PC-3 (cell line): ENCODE results near the gene TUBGCP6. TPM values are rescaled to one million over a fixed set of nuclear protein-coding genes. Genes with fewer than 3 reads are reported as not detected.

ENCODE experiments used
- ATAC-seq: fragments of 200-7000 bp; cut with Tn5 transposase; 2 replicates; pipeline ENCODE4 v1.9.1; 2020; ENCODE audit warnings: mild to moderate bottlenecking, moderate library complexity
- BruUV-seq: library from RNA; stranded (reverse); fragments of 400-500 nt; replicated peaks from 2 replicates; lab custom pipeline; 2021; lab: Mats Ljungman, UMichigan
- CTCF ChIA-PET: fragments of 300-600 bp; sonication (Branson Sonifier 250); formaldehyde crosslinking; loops from one replicate; lab custom pipeline; 2022; ENCODE audit warnings: antibody characterized with exemption; lab: Charles Lee
- POLR2A ChIA-PET: fragments of 300-600 bp; sonication (Branson Sonifier 250); formaldehyde crosslinking; loops from one replicate; lab custom pipeline; 2022; ENCODE audit warnings: antibody characterized with exemption; ENCODE audit not compliant: unreplicated experiment; lab: Charles Lee
- DNase-seq: peaks from one replicate; pipeline ENCODE4 v3.0.0-alpha.2; 2015
- H2AFZ ChIP-seq: fragments of 300-600 bp; sonication (generic); 2 replicates; pipeline ENCODE4 v1.6.0; 2016; ENCODE audit warnings: antibody characterized with exemption, low read length
- H3F3A ChIP-seq: fragments of 300-600 bp; sonication (generic); one replicate; pipeline ENCODE4 v1.6.0; 2017; ENCODE audit warnings: antibody characterized with exemption, low read length, control low read depth, mild to moderate bottlenecking; ENCODE audit not compliant: unreplicated experiment
- H3K27ac ChIP-seq: fragments of 300-600 bp; sonication (generic); 2 replicates; pipeline ENCODE4 v1.5.1; 2016; ENCODE audit warnings: mild to moderate bottlenecking, low read length
- H3K27me3 ChIP-seq: fragments of 300-600 bp; sonication (generic); 2 replicates; pipeline ENCODE4 v1.6.1; 2016; ENCODE audit warnings: low read length, mixed read lengths
- H3K36me3 ChIP-seq: fragments of 300-600 bp; sonication (generic); 2 replicates; pipeline ENCODE4 v1.6.1; 2016; ENCODE audit warnings: low read depth, mixed run types, low read length, mixed read lengths
- H3K4me1 ChIP-seq: fragments of 300-600 bp; sonication (generic); 2 replicates; pipeline ENCODE4 v1.5.1; 2016; ENCODE audit warnings: low read length; ENCODE audit not compliant: insufficient read depth
- H3K4me2 ChIP-seq: fragments of 300-600 bp; sonication (generic); 2 replicates; pipeline ENCODE4 v1.6.0; 2016; ENCODE audit warnings: low read length
- H3K4me3 ChIP-seq: fragments of 300-600 bp; sonication (generic); 2 replicates; pipeline ENCODE4 v1.5.1; 2016; ENCODE audit warnings: mild to moderate bottlenecking, low read length, mixed read lengths
- H3K79me2 ChIP-seq: fragments of 300-600 bp; sonication (generic); 2 replicates; pipeline ENCODE4 v1.6.1; 2017; ENCODE audit warnings: low read length, mixed read lengths
- H3K9ac ChIP-seq: fragments of 300-600 bp; sonication (generic); 2 replicates; pipeline ENCODE4 v1.6.0; 2016; ENCODE audit warnings: mild to moderate bottlenecking, low read length
- H3K9me2 ChIP-seq: fragments of 300-600 bp; sonication (generic); replicated peaks from 2 replicates; pipeline ENCODE4 v1.6.1; 2016; ENCODE audit warnings: mixed run types, low read length, mixed read lengths
- H3K9me3 ChIP-seq: fragments of 300-600 bp; sonication (generic); 2 replicates; pipeline ENCODE4 v1.6.1; 2016; ENCODE audit warnings: low read length, mixed read lengths
- H4K20me1 ChIP-seq: fragments of 300-600 bp; sonication (generic); 2 replicates; pipeline ENCODE4 v1.6.1; 2016; ENCODE audit warnings: low read length, mixed read lengths
- CTCF ChIP-seq: fragments of 300-600 bp; sonication (generic); conservative IDR thresholded peaks from 2 replicates; pipeline ENCODE4 v1.5.1; 2017; ENCODE audit warnings: antibody characterized with exemption, low read depth, mild to moderate bottlenecking, low read length
- EZH2 ChIP-seq: fragments of 300-600 bp; sonication (generic); IDR thresholded peaks from one replicate; pipeline ENCODE4 v1.6.1; 2017; ENCODE audit warnings: antibody characterized with exemption, mild to moderate bottlenecking, low read length; ENCODE audit not compliant: unreplicated experiment
- EZH2phosphoT487 ChIP-seq: fragments of 300-600 bp; sonication (generic); IDR thresholded peaks from 2 replicates; pipeline ENCODE4 v1.6.1; 2018; ENCODE audit warnings: mild to moderate bottlenecking, antibody characterized with exemption, low read length, borderline replicate concordance
- intact Hi-C: fragments of 100-400 bp; cut with micrococcal nuclease; formaldehyde crosslinking; loops from 2 replicates; pipeline ENCODE4 v1.9.0; 2023
- total RNA-seq: library from RNA; depleted of rRNA; stranded (reverse); fragments of >200 nt; gene quantifications from 2 replicates; pipeline ENCODE4 v1.2.3, GENCODE V29; 2014

The TUBGCP6 gene
- total RNA-seq, 1 experiment from 2014 or later = 32.1 TPM

GRCh38 chr22:50289151-50289941 lies 44.5 kb upstream of the TUBGCP6 start:
- Histone ChIP-seq H3F3A (no peaks in the 10 kb centered on the region), H3K27me3 (no peaks in the 10 kb centered on the region), H3K9me3 (no peaks in the 10 kb centered on the region), H3K4me1 (peaks cover 19% of the 10 kb centered on the region), H3K4me2 (no peak overlapping the region), H4K20me1 (no peaks in the 10 kb centered on the region), H3K79me2 (peaks cover 50% of the 10 kb centered on the region), H3K4me3 (no peak overlapping the region), H2AFZ (no peak overlapping the region), H3K36me3 (no peaks in the 10 kb centered on the region), H3K9ac (no peak overlapping the region), H3K27ac (no peak overlapping the region), H3K9me2 (no peaks in the 10 kb centered on the region)
- ATAC-seq (no peak), DNase-seq (no peak)
- CTCF ChIA-PET = no interaction called here
- POLR2A ChIA-PET = no interaction called here
- BruUV-seq = no TSS peak
- intact Hi-C loops = no loop called here
- no peak for TF ChIP-seq EZH2
- TF ChIP-seq CTCF = no peak
- no peak for TF ChIP-seq EZH2phosphoT487

GRCh38 chr22:50287731-50288130 lies 42.9 kb upstream of the TUBGCP6 start:
- no peak overlapping the region for H2AFZ ChIP-seq
- no peaks in the 10 kb centered on the region for H4K20me1 ChIP-seq
- H3K79me2 ChIP-seq = peaks cover 34% of the 10 kb centered on the region
- no TSS peak for BruUV-seq
- H3K4me3 ChIP-seq = no peak overlapping the region
- H3K4me2 ChIP-seq = no peak overlapping the region
- CTCF ChIA-PET = no interaction called here
- no peaks in the 10 kb centered on the region for H3K9me2 ChIP-seq
- H3K27ac ChIP-seq = no peak overlapping the region
- no peaks in the 10 kb centered on the region for H3K36me3 ChIP-seq
- intact Hi-C loops = no loop called here
- H3K9me3 ChIP-seq = no peaks in the 10 kb centered on the region
- DNase-seq (no peak), ATAC-seq (no peak)
- no peak overlapping the region for H3K9ac ChIP-seq
- no peaks in the 10 kb centered on the region for H3K27me3 ChIP-seq
- H3K4me1 ChIP-seq = peaks cover 9% of the 10 kb centered on the region
- TF ChIP-seq EZH2 = no peak
- TF ChIP-seq EZH2phosphoT487 = no peak
- no peak for TF ChIP-seq CTCF
- POLR2A ChIA-PET = no interaction called here
- no peaks in the 10 kb centered on the region for H3F3A ChIP-seq

- Histone ChIP-seq H3K27me3 (no peaks in the 10 kb centered on the region), H3K4me1 (peaks cover 12% of the 10 kb centered on the region), H3K9me3 (no peaks in the 10 kb centered on the region), H4K20me1 (no peaks in the 10 kb centered on the region), H3K27ac (no peak overlapping the region), H3K4me3 (no peak overlapping the region), H3K9ac (no peak overlapping the region), H3K9me2 (no peaks in the 10 kb centered on the region), H3K4me2 (no peak overlapping the region), H3K79me2 (peaks cover 29% of the 10 kb centered on the region), H3K36me3 (peaks cover 1% of the 10 kb centered on the region; the same call in 1 of the 2 replicates), H3F3A (no peaks in the 10 kb centered on the region), H2AFZ (no peak overlapping the region)
- ChIA-PET CTCF (no interaction called here), POLR2A (no interaction called here)
- no peak for DNase-seq
- no TSS peak for BruUV-seq
- ATAC-seq = no peak
- TF ChIP-seq CTCF = no peak
- TF ChIP-seq EZH2 = no peak
- no peak for TF ChIP-seq EZH2phosphoT487
- intact Hi-C loops = no loop called here
Observed at GRCh38 chr22:50286701-50287318, 42.0 kb upstream of the TUBGCP6 start.
